ENCODE data around the gene SH3RF3. TPM values are rescaled to one million over a fixed set of nuclear protein-coding genes. Genes with fewer than 3 reads are reported as not detected.

Gene SH3RF3
- polyA plus RNA-seq, 4 donors: 4.8 to 5.7 (median 5.1) TPM

GRCh38 chr2:109175350-109175678, 46.3 kb downstream of the SH3RF3 start:
- no peak for DNase-seq (ENCODE audit: low read depth in 4 of 4, low spot score in 3 of 4)

- no peak for DNase-seq (ENCODE audit: low read depth in 4 of 4, low spot score in 3 of 4)
Observed at GRCh38 chr2:109176928-109177327, 47.9 kb downstream of the SH3RF3 start.

- no peak for DNase-seq (ENCODE audit: low read depth in 4 of 4, low spot score in 3 of 4)
Observed at GRCh38 chr2:109177635-109178034, 48.6 kb downstream of the SH3RF3 start.

DNA sequence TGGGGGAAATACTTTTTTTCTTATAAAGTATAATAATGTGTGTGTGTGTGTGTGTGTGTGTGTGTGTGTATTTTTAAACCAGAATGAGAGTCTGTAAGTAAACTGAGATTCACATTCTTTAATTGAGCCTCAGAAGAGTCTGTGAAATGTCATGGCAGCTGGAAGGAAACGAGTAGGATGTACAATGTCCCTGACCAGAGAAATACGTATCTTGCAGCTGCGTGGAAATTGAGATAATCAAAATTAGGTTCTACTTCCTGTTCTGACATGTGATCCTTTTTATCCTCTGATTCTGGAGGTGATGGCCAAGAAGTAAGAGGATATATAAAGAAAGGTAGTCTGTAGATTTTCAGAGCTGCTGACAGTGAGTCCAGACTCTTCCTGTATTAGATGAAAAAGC, 50.0 kb downstream of the SH3RF3 start:
- DNase-seq (ENCODE audit: low read depth in 4 of 4, low spot score in 3 of 4): no peak

GRCh38 chr2:109180786-109181185, 51.8 kb downstream of the SH3RF3 start:
- DNase-seq (ENCODE audit: low read depth in 4 of 4, low spot score in 3 of 4): no peak

DNA sequence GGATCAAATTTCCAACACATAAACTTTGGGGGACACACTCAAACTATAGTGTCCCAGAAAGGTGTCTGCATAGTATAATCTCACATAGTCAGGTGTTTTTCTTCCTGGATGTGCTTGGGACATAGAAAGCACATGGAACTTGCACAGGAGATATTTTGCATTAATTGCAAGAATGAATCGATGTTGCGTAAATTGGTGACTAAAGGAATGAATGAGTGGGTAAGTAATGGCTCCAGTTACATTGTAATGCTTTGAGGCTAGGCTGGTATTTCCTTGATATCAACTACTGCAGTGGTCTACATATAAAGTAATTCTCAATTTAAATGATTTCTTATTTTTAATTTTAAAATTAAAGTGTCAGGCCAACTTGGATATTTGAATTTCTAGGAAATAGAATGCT, 53.4 kb downstream of the SH3RF3 start:
- no peak for DNase-seq (ENCODE audit: low read depth in 4 of 4, low spot score in 3 of 4)

- DNase-seq (ENCODE audit: low read depth in 4 of 4, low spot score in 3 of 4): no peak
Observed at GRCh38 chr2:109183871-109184270, 54.9 kb downstream of the SH3RF3 start.

- no peak for DNase-seq (ENCODE audit: low read depth in 4 of 4, low spot score in 3 of 4)
Observed at GRCh38 chr2:109184368-109184767, 55.4 kb downstream of the SH3RF3 start.

DNA sequence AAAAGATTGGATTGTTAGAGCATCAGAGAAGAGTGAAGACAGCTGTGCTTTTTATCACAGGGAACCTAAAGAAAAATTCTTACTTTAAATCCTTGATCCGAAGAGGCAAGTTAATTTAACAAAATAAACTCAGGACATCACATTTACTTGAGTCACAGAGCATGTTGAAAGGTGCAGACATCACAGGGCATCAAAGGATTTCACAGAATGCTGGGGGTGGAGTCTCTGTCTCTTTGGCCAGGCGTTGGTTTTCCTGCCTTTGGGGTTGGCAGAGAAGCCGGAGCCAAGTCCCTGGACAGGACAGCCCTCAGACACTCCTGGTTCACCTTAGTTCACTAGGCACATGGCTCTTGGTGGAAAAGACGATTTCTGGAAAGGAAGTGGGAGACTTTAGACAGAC, 56.3 kb downstream of the SH3RF3 start:
- no peak for DNase-seq (ENCODE audit: low read depth in 4 of 4, low spot score in 3 of 4)

GRCh38 chr2:109185821-109186570, 57.0 kb downstream of the SH3RF3 start:
- DNase-seq (ENCODE audit: low read depth in 4 of 4, low spot score in 3 of 4): no peak

DNA sequence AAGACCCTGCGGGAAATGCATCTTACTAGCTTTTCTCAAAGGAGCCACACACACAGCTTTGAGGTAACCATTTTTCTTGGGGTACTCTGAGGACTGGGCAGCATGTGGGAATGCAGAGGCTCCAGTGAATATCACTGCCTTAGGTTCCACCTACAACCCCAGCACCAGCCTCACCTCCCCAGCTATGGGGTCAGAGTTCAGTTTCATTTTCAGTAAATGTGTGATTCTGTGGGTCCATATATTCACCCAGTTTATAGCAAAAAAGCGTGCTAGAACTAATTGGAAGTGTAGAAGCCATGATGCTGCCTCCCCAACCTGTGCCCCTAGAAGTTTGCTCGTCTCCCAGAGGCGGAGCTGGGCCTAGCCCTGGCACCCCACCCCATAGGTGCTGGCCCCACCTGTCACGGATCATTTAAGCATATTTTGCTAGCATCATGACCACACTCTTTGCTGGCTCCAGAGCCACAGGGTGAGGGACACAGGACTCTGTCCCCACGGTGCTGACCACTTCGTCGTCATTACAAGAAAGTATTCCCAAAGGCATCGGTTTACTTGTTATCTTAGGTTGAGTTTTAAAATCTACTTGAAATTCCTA, 57.7 kb downstream of the SH3RF3 start:
- no peak for DNase-seq (ENCODE audit: low read depth in 4 of 4, low spot score in 3 of 4)

GRCh38 chr2:109187711-109188495, 58.9 kb downstream of the SH3RF3 start:
- DNase-seq (ENCODE audit: low read depth in 4 of 4, low spot score in 3 of 4): no peak

GRCh38 chr2:109188496-109188890, 59.5 kb downstream of the SH3RF3 start:
- DNase-seq (ENCODE audit: low read depth in 4 of 4, low spot score in 3 of 4): peak in 1 of 4 donors; percentile 23

DNA sequence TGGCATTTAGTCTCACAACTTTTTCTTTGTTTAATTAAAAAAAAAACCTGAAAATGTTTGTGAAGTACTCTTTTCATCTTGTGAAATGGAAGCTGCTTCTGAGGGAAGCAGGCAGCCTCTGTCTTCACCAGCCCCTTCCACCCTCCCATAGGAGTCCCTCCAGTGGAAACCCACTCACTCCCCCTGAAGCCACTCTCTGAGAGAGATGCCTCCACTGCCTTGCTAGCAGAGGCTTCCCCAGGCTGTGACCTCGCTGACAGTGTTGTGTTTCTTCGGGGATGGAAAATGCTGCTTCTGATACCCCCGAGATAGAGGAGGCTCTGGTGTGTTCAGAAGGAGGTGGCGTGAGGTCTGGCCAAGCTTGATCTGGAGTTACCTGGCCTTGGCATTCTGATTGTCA, 59.9 kb downstream of the SH3RF3 start:
- no peak for DNase-seq (ENCODE audit: low read depth in 4 of 4, low spot score in 3 of 4)

DNA sequence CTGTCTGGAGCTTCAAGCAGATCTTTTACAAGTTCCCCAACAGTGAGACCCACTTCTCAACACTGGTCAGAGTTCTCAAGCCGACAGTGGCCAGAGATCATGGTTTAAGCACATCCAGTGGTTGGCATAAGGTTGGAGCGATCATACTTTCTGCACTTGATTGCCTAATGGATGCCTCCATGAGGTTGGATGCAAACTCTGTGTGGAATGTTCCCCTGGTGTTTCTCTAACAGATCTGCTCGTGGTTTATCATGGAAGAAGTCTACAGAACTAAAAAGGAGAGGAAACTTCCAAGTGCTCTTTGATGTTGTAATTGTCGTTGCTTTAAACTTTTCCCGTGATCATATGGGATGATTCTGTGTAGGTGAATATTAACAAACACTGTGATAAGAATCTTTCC, 60.7 kb downstream of the SH3RF3 start:
- no peak for DNase-seq (ENCODE audit: low read depth in 4 of 4, low spot score in 3 of 4)

GRCh38 chr2:109193807-109194619, 65.0 kb downstream of the SH3RF3 start:
- DNase-seq (ENCODE audit: low read depth in 4 of 4, low spot score in 3 of 4): no peak

- no peak for DNase-seq (ENCODE audit: low read depth in 4 of 4, low spot score in 3 of 4)
Observed at GRCh38 chr2:109194620-109194937, 65.6 kb downstream of the SH3RF3 start.

- DNase-seq (ENCODE audit: low read depth in 4 of 4, low spot score in 3 of 4): no peak
Observed at GRCh38 chr2:109195193-109196045, 66.4 kb downstream of the SH3RF3 start.

DNA sequence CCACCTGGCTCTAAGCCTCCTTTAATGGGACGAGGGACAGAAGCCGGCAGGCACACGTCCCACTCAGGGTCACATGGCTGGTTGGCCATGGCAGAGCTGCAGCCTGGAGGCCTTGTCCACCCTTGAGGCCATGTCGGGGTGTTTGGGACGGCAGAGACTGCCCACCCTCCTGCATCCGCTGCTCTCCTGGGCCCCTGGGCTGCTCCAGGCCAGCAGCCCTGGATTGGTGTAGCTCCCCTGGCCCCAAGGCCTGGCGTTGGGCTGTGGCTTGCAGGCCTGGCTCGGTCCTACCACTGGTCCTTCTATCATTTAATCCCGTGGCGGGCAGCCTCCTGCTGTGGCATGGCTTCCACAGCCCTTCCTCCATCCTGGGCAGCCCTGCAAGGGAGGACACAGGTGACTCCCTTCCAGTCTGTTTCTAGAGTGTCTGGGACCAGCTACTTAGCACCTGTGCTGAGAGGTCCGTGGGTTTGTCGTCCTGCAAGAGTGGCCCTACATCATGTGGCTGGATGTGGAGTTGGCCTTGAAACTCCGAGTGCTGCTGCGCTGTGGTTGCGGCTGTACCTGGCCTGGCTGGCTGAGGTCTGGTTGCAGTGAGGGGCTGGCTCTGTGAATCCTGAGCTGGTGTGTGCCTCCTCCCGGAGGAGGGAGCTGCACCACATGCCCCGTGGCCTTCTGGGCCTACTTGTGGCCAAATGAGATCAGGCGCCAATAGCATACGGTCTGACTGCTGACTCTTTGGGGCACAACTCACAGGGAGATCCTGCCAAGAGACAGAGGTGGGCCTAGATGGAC, 67.3 kb downstream of the SH3RF3 start:
- DNase-seq (ENCODE audit: low read depth in 4 of 4, low spot score in 3 of 4): no peak
